ENCODE measurements around the gene CHST11.

The CHST11 gene

DNA sequence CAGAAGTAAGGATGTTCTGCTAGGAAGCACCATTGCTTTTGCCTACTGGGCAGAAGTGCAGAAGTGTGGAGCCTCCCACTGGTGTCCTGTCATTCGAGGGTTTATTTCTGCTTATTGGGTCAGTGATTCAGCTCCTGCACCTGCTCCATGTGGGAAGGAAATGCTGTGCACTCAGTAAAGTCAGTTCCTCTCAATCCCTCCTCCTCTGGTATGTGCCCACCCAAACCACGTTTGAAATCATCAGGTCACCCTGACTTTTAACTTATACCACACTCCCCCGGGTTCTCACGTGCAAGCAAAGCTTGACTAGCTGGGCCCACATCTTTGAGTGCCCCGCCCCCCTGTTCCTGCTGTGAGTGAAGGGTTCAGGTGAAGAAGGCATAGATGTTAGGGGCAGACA lies 223.7 kb downstream of the CHST11 start:
- no peak overlapping the region for H3K27ac ChIP-seq

DNA sequence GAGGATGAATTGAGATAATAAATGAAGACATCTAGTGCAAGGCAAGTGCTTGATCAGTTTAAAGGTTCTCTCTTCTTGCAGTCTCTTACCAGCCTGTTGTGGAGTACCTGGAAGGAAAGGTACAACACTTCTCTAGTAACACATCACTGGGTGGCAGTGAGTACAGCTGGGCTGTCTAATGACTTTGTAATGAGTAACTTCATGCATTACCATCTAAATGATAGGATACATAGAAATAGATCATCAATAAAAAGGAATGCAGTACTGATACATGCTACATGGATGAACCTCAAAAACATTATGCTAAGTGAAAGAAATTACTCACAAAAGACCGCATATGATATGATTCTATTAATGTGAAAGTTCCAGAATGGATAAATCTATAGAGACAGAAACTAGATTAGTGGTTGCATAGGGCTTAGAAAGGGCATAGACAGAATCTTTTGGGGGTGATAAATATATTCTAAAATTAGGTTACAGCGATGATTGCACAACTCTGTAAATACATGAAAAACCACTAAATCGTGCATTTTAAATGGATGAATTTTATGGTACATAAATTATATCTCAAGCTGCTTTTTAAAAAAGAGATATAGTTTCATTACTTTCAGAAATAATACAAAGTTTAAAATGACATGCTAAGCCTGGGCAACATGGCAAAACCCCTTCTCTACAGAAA lies 224.4 kb downstream of the CHST11 start:
- H3K27ac ChIP-seq = no peak overlapping the region
- TF ChIP-seq, protein P1, sequence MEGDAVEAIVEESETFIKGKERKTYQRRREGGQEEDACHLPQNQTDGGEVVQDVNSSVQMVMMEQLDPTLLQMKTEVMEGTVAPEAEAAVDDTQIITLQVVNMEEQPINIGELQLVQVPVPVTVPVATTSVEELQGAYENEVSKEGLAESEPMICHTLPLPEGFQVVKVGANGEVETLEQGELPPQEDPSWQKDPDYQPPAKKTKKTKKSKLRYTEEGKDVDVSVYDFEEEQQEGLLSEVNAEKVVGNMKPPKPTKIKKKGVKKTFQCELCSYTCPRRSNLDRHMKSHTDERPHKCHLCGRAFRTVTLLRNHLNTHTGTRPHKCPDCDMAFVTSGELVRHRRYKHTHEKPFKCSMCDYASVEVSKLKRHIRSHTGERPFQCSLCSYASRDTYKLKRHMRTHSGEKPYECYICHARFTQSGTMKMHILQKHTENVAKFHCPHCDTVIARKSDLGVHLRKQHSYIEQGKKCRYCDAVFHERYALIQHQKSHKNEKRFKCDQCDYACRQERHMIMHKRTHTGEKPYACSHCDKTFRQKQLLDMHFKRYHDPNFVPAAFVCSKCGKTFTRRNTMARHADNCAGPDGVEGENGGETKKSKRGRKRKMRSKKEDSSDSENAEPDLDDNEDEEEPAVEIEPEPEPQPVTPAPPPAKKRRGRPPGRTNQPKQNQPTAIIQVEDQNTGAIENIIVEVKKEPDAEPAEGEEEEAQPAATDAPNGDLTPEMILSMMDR (IDR thresholded peaks at IDR 0.05) = no peak
- TF ChIP-seq ZFX (IDR thresholded peaks at IDR 0.05; ENCODE audit: borderline replicate concordance) = no peak

More for the DNA sequence above, 223.7 kb downstream of the CHST11 start:
- TF ChIP-seq, protein P1 (IDR thresholded peaks at IDR 0.05) = no peak
- no peak for TF ChIP-seq ZFX (IDR thresholded peaks at IDR 0.05; ENCODE audit: borderline replicate concordance)

DNA sequence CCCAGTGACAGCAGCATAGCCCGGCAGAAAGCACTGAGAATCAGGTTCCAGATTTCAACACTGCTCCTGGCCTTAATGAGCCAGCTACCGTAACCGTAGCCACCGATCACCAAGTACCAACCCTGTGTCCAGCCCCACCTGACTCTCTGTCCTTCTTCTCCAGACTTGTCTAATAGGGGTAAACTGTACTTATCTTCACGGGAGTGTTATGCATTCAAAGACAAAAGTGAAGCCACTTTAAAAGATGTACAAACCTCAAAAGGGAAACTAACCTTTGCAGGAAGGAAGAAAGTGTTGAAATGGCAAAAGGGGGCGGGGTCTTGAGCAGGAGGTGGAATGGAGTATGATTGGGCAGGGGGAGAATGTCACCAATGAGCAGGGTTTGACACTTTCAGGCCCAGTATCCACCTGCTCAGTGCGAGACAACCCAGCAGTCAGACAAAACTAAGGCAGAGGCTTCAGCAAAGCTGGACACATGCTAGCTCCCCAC lies 226.1 kb downstream of the CHST11 start:
- no peak overlapping the region for H3K27ac ChIP-seq
- TF ChIP-seq ZFX (IDR thresholded peaks at IDR 0.05; ENCODE audit: borderline replicate concordance) = no peak
- TF ChIP-seq, protein P1 (IDR thresholded peaks at IDR 0.05) = no peak

DNA sequence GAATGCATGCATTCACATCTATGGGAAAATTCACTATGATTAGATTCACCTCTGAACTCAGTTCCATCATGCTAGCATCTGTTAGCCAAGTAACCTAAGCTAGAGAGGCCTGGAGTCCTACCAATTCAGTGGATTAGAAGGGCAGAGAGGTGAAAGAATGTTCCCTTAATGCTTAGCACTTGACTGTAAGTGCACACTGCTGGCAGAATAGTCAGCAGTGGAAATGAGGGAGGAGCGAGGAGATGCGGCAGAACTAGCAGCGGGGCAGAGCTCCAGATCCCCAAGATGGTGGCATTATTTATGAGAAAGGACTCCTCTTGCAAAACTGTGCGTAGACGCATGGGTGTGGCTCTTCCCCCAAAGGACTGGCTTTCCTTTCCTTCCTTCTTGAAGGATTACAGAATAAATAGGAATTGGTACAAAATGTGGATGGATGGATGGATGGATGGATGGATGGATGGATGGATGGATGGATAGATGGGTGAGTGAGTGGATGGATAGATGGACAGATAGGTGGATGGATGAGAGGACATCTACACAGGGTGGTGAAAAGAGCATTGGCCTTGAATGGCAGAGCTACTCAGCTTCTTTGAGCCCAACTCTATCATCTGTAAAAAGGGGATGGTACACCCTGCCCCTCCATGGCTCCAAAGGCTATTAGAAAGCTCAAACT lies 227.2 kb downstream of the CHST11 start:
- TF ChIP-seq, protein P1 (IDR thresholded peaks at IDR 0.05) = no peak
- TF ChIP-seq ZFX (IDR thresholded peaks at IDR 0.05; ENCODE audit: borderline replicate concordance) = no peak
- H3K27ac ChIP-seq = no peak overlapping the region

DNA sequence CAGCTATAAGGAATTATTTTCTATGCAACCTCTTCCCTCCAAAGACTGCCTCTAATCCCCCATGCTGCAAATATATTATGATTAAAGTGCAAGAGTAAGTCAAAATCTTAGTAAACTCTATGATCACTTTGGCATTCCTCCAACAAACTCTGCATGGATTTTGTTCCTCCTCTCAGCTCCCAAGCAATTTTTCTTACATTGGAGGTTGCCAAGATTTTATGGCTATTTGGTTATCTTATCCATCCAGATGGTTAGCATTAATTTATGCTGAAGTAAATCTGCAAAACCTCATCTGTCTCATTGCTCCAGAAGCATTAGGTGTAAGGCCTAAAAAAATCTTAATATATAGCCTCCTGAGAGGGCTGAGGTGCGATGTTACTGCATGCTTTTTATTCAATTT lies 228.1 kb downstream of the CHST11 start:
- TF ChIP-seq ZFX (IDR thresholded peaks at IDR 0.05; ENCODE audit: borderline replicate concordance) = no peak
- TF ChIP-seq, protein P1 (IDR thresholded peaks at IDR 0.05) = no peak
- H3K27ac ChIP-seq = no peak overlapping the region

DNA sequence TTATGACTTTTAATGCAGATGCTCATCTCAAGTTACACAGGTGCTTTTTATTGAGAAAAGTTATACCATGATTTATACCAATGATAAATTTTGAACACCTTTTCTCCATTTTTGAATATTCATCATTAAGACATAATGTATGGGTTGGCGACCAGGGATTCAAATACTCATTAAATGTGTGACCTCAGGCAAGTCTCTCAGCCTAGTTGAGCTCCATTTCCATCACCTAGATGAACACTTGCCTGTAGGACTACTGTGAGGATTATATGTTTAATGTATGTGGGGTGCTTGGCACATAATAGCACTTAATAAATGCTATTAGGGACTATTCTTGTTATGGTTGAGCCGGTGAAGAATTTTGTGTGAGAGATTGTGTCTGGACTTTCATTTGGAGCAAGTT lies 228.6 kb downstream of the CHST11 start:
- H3K27ac ChIP-seq = no peak overlapping the region
- TF ChIP-seq, protein P1 (IDR thresholded peaks at IDR 0.05) = no peak
- no peak for TF ChIP-seq ZFX (IDR thresholded peaks at IDR 0.05; ENCODE audit: borderline replicate concordance)

DNA sequence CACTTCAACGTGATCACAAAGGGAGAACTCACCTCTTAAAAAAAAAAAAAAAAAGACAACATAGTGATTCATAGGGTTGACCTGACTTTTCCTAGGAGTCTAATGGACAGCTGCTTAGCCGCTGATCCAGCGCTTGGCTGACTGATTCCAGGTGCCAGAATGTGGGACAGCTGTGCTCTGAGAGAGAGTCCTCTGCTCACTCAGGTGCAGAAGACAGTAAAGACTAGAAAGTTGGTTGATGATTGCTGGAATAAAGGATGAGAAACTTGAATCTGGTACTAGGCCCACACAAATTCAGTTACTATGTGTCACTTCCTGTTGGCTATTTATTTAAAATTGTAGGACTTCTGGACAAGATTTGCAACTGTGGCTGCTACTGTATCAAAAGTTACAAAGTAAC lies 229.4 kb downstream of the CHST11 start:
- TF ChIP-seq, protein P1 (IDR thresholded peaks at IDR 0.05) = no peak
- TF ChIP-seq ZFX (IDR thresholded peaks at IDR 0.05; ENCODE audit: borderline replicate concordance) = no peak
- no peak overlapping the region for H3K27ac ChIP-seq

All from 22Rv1 (cell line).